Stimulated activated CD8-positive, alpha-beta memory T cell treated with anti-CD3 and anti-CD28 coated beads, Interleukin-4, amount 100 ng/mL, for 1 hour (primary cell): ENCODE results near the gene FASN.

Experiments
- DNase-seq, 2 donors: peaks; one replicate each; pipeline ENCODE4 v3.0.0-alpha.2; 2020; ENCODE audit warnings: low read depth in 2 of 2, low spot score in 1 of 2

The FASN gene

GRCh38 chr17:82078433-82078832 lies 19.6 kb downstream of the FASN start:
- no peak for DNase-seq

- DNase-seq, result no peak
Measured at GRCh38 chr17:82077617-82078358, 20.2 kb downstream of the FASN start.

DNA sequence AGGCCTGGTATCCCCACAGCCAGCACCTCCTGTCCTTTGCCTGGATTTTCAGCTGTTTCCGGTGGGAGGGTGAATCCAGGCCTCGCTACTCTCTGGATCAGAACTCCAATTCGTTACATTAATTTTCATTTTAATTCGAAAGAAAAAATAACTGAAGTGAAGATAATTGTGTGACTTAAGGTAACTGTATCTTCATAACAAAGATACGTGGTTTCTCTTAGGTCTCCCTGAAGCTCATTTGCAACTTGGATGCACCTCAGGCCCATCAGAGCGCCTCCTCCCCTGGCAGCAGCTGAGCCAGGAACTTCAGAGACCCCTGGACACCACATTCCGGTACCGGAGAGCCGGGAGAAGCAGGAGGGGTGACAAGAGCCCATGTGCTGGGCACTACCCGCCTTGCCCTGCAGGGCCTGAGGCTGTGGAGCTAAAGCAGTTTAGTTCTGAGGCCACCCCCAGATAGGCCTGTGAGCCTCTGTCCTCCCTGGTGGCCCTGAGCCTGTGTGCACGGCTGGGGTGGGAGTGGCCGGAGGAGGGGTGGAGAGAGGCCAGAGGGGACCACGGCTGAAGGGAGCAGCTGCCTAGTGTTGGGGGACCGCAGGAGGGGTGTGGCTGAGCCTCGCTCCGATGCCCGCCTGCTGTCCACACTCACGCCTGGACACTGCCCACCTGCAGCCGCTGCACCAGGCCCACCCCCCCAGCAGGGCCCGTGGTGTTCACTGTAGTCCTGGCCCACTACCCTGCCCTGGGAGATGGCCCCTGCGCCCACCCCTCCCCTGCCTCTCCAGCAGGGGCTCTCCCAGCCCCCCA lies 21.0 kb downstream of the FASN start:
- no peak for DNase-seq

DNA sequence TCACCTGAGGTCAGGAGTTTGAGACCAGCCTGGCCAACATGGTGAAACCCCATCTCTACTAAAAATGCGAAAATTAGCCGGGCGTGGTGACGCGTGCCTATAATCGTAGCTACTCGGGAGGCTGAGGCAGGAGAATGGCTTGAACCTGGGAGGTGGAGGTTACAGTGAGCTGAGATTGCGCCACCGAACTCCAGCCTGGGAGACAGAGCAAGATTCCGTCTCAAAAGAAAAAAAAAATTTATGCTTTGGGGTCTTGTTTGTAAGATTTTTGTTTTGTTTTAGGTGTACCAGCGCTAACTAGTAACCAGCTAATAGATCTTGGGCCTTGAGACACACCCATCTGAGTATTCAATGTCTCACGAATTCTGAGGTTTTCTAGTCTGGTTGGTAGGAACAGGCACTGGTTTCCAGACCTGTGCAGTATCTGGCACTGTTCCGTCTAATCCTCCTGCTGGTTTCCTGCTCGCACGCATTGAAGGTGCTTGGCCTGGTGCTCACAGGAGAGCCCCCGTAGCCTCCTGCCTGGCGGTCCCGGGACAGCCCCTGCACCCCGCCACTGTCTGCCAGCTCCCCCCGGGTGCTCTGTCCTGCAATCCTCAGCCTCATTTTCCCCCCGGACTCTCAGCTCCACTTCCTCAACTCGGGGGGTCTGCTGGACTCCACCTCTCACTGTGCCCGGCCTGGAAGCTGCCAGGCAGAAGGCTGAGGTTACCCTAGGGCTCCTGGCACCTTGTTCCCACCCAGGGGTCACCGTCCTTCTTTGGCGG lies 21.8 kb downstream of the FASN start:
- DNase-seq, result no peak

- DNase-seq, result no peak
Measured at GRCh38 chr17:82073446-82073845, 24.6 kb downstream of the FASN start.

GRCh38 chr17:82072827-82073226 lies 25.2 kb downstream of the FASN start:
- no peak for DNase-seq

GRCh38 chr17:82070611-82071010 lies 27.4 kb downstream of the FASN start:
- DNase-seq, result no peak

GRCh38 chr17:82065638-82066303 lies 32.3 kb downstream of the FASN start, which contains the start of gene DUS1L:
Gene DUS1L (minus strand): TSS chr17:82065804. CDS start chr17:82065059, 745 bp downstream.
- peak; percentile 41 to 43 for DNase-seq

DNA sequence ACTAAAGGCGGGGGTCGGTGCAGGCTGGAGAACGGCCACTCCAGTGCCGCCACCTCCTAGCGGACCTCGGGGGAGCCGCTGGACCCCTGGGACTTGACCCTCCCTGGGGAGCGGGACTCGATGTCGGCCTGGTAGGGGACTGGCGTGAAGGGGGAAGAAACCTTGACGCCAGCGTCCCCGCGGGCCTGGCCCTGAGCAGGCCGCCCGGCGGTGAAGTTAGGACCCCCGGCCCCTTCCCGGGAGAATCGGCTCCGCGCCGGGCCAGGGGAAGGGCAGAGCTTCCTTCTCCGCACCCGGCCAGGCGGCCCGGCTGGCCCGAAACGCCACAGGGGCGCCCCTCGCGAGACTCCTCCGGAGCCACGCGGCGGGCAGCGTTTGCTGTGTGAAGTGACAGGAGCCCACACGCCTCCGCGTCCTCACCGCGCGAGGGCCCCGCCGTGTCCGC lies 32.8 kb downstream of the FASN start:
- no peak for DNase-seq

GRCh38 chr17:82064433-82065192 lies 33.4 kb downstream of the FASN start:
- no peak for DNase-seq

- no peak for DNase-seq
Measured at GRCh38 chr17:82063424-82064415, 34.3 kb downstream of the FASN start.

DNA sequence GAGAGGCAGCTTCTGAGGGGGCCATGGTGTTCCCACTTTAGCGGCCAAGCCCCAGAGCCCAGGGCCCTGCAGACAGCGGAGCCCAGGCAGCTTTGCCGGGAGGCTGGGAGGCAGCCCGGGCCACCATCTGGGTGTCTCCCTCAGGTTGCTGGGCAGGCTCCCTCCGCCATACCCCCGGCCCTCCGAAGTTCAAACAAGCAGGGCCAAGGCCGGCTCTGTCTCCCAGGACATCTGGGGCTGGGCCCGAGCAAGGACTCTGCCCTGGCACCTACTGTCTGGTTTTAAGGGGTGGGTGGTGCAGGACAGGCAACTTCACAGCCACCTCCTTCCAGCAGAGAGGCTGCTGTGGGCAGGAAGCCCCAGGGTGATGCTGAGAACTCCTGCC lies 35.1 kb downstream of the FASN start:
- DNase-seq, result no peak

GRCh38 chr17:82062076-82062983 lies 35.7 kb downstream of the FASN start:
- no peak for DNase-seq

- DNase-seq, result no peak
Measured at GRCh38 chr17:82061047-82061925, 36.8 kb downstream of the FASN start.

DNA sequence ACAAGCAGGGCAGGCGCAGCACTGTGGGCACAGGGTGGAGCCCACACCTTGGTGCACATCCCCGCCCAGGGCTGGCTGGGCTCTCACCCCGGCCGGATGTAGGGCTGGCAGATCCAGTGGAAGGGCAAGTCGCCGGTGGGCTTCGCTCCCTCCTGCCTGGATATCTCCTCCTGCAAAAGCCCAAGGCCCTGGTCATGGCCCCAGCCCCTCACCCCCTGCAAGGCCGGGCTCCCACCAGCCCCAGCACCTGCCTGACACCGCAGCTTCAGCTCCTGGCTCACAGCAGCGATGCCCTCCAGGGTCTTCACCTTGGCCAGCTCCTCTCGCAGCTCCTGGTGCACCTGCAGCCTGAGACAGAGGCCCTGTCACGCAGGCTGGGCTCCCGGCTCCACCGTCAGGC lies 37.4 kb downstream of the FASN start:
- no peak for DNase-seq

GRCh38 chr17:82060001-82060380 lies 38.0 kb downstream of the FASN start:
- no peak for DNase-seq
